Gastroesophageal sphincter (tissue), 4 donors: Measurements from ENCODE around the gene ABI3BP. TPM values are rescaled to one million over a fixed set of nuclear protein-coding genes. Genes with fewer than 3 reads are reported as not detected.

Experiments used
- ATAC-seq: fragments of 150-250 bp; one replicate; pipeline ENCODE4 v1.9.1; 2016; ENCODE audit warnings: mild to moderate bottlenecking, moderate library complexity
- H3K27ac ChIP-seq, 4 donors: fragments of 200-600 bp; sonication (generic) in 3 of 4; 1 replicate in 3 of 4; 2 replicates in 1 of 4; pipeline ENCODE4 v1.5.1; 2016 to 2019
- H3K27me3 ChIP-seq: fragments of 200-600 bp; sonication (generic); one replicate; pipeline ENCODE4 v1.5.1; 2019
- H3K36me3 ChIP-seq, 2 donors: fragments of 200-600 bp; sonication (generic); one replicate each; pipeline ENCODE4 v1.5.1; 2019; ENCODE audit warnings: control low read depth in 1 of 2
- H3K4me1 ChIP-seq, 3 donors: fragments of 200-600 bp; sonication (generic); 1 replicate in 2 of 3; 2 replicates in 1 of 3; pipeline ENCODE4 v1.5.1; 2016 to 2019; ENCODE audit warnings: control low read depth in 2 of 3
- H3K4me3 ChIP-seq, 2 donors: fragments of 200-600 bp; sonication (generic); one replicate each; pipeline ENCODE4 v1.5.1; 2019; ENCODE audit warnings: mild to moderate bottlenecking in 1 of 2, moderate library complexity in 1 of 2
- H3K9me3 ChIP-seq, 3 donors: fragments of 200-600 bp; sonication (generic); one replicate each; pipeline ENCODE4 v1.5.1; 2017 to 2019; ENCODE audit warnings: control low read depth in 2 of 3
- EP300 ChIP-seq: sonication (generic); formaldehyde crosslinking; IDR thresholded peaks from one replicate; pipeline ENCODE4 v1.6.1; 2017; ENCODE audit warnings: antibody characterized with exemption, mild to moderate bottlenecking
- POLR2A ChIP-seq, 2 donors: fragments of 450-650 bp; IDR thresholded peaks; one replicate each; pipeline ENCODE4 v1.6.1; 2017; ENCODE audit warnings: antibody characterized with exemption in 2 of 2, mild to moderate bottlenecking in 2 of 2, moderate library complexity in 1 of 2
- POLR2AphosphoS5 ChIP-seq: sonication (generic); formaldehyde crosslinking; IDR thresholded peaks from one replicate; pipeline ENCODE4 v1.6.1; 2017; ENCODE audit warnings: antibody characterized with exemption
- WGBS, 2 donors: methylation state at CpG; one replicate each; pipeline ENCODE4 v1.1.5; 2018; ENCODE audit warnings: low coverage in 1 of 2; 5-methylcytosine and 5-hydroxymethylcytosine counted together
- total RNA-seq, 4 donors: library from RNA; depleted of rRNA; stranded (reverse); fragments of >200 nt; gene quantifications; one replicate each; pipeline ENCODE4 v1.1.0, GENCODE V29; 2016
- TF ChIP-seq, protein P1 (sequence below), 4 experiments: fragments of 200-600 bp in 2 of 4; fragments of 450-650 bp in 2 of 4; sonication (generic) in 1 of 4; IDR thresholded peaks; one replicate each; pipeline ENCODE4 v1.5.1; 2017 to 2019; ENCODE audit warnings: antibody characterized with exemption in 4 of 4, mild to moderate bottlenecking in 2 of 4, moderate library complexity in 2 of 4

ABI3BP gene
- total RNA-seq, 4 donors from 2014 or later = 59.6 to 158 (median 99.9) TPM

GRCh38 chr3:100850701-100851100, 142.5 kb downstream of the ABI3BP start:
- H3K27me3 ChIP-seq = no peaks in the 10 kb centered on the region
- 56 to 65% methylated on average over 2 of the region's 2 CpGs for WGBS, 2 donors
- H3K4me1 ChIP-seq = no peaks in the 10 kb centered on the region

GRCh38 chr3:100850156-100850555, 143.1 kb downstream of the ABI3BP start:
- no peaks in the 10 kb centered on the region for H3K27me3 ChIP-seq
- WGBS, 2 donors = 72 to 75% methylated on average over 3 of the region's 3 CpGs
- TF ChIP-seq, protein P1, sequence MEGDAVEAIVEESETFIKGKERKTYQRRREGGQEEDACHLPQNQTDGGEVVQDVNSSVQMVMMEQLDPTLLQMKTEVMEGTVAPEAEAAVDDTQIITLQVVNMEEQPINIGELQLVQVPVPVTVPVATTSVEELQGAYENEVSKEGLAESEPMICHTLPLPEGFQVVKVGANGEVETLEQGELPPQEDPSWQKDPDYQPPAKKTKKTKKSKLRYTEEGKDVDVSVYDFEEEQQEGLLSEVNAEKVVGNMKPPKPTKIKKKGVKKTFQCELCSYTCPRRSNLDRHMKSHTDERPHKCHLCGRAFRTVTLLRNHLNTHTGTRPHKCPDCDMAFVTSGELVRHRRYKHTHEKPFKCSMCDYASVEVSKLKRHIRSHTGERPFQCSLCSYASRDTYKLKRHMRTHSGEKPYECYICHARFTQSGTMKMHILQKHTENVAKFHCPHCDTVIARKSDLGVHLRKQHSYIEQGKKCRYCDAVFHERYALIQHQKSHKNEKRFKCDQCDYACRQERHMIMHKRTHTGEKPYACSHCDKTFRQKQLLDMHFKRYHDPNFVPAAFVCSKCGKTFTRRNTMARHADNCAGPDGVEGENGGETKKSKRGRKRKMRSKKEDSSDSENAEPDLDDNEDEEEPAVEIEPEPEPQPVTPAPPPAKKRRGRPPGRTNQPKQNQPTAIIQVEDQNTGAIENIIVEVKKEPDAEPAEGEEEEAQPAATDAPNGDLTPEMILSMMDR (IDR thresholded peaks at IDR 0.05) = no peak
- TF ChIP-seq POLR2A (IDR thresholded peaks at IDR 0.05) (no peak), EP300 (no peak), POLR2AphosphoS5 (no peak)
- H3K27ac ChIP-seq = no peak overlapping the region
- H3K4me1 ChIP-seq = peaks cover 0 to under 1% (median 0%) of the 10 kb centered on the region in 3 donors
- H3K36me3 ChIP-seq = peaks cover 0 to 30% of the 10 kb centered on the region in 2 donors
- no peaks in the 10 kb centered on the region for H3K9me3 ChIP-seq
- H3K4me3 ChIP-seq = no peak overlapping the region
- ATAC-seq = no peak

More at GRCh38 chr3:100850701-100851100, 142.5 kb downstream of the ABI3BP start:
- Histone ChIP-seq H3K9me3 (no peaks in the 10 kb centered on the region), H3K27ac (no peak overlapping the region), H3K4me3 (no peak overlapping the region), H3K36me3 (peaks cover 0 to 30% of the 10 kb centered on the region in 2 donors)
- ATAC-seq = no peak
- TF ChIP-seq EP300 (no peak), POLR2A (IDR thresholded peaks at IDR 0.05) (no peak), POLR2AphosphoS5 (no peak)
- TF ChIP-seq, protein P1 (IDR thresholded peaks at IDR 0.05) = no peak

DNA sequence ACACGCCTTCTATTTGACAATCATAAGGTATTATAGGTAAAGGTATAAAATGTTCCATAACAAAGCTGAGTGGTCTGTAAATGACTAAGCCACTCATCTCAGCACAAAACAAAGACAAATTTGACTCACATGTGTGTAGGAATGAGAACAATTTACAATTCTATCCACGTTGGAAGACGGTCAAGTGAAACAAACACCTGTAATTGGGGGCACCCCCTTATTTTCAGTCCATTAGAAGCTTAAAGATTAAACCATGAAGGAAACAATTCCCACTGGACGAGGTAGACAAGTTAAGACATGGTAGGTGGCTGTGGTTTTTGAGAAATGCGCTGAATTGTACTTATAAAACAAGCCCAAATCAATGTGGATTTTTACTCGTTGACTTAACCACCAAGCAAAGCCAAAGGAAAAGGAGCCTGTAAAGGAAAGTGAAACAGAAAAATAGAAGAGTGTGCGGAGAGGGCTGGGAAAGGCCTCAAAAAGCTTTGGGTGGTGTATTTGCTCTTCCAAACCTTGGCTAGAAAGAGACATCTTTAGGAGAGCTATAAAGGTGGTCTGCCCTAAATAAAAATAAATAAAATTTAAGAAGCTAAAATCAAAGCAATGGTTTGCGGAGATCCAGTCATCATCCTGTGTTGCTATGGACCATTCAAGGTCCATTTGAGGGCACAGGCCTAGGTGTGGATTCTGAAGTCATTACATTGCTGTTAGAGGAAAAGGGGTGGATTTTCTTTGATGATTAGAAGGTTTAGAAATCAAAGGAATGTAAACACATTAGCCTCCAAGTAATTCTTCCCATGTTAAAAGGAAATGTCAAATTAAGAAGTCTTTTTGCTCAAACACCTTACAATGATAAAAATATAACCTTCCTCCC, 148.9 kb downstream of the ABI3BP start:
- no peak for ATAC-seq
- WGBS, 2 donors = 78 to 82% methylated on average over 8 of the region's 8 CpGs
- Histone ChIP-seq H3K36me3 (peaks cover 0 to 18% of the 10 kb centered on the region in 2 donors), H3K27me3 (no peaks in the 10 kb centered on the region), H3K4me3 (no peak overlapping the region), H3K9me3 (no peaks in the 10 kb centered on the region), H3K27ac (no peak overlapping the region), H3K4me1 (peaks cover 0 to 11% (median 0%) of the 10 kb centered on the region in 3 donors)
- no peak for TF ChIP-seq EP300
- no peak for TF ChIP-seq POLR2A (IDR thresholded peaks at IDR 0.05)
- TF ChIP-seq, protein P1 (IDR thresholded peaks at IDR 0.05) = no peak
- no peak for TF ChIP-seq POLR2AphosphoS5

GRCh38 chr3:100838157-100838556, 155.1 kb downstream of the ABI3BP start:
- Histone ChIP-seq H3K4me1 (no peaks in the 10 kb centered on the region), H3K4me3 (no peak overlapping the region), H3K27ac (no peak overlapping the region), H3K9me3 (no peaks in the 10 kb centered on the region), H3K27me3 (no peaks in the 10 kb centered on the region), H3K36me3 (peaks cover 0 to 35% of the 10 kb centered on the region in 2 donors)
- TF ChIP-seq POLR2AphosphoS5 = no peak
- no peak for TF ChIP-seq EP300
- no peak for TF ChIP-seq POLR2A (IDR thresholded peaks at IDR 0.05)
- TF ChIP-seq, protein P1 (IDR thresholded peaks at IDR 0.05) = no peak
- WGBS, 2 donors = 75 to 79% methylated on average over 2 of the region's 2 CpGs
- ATAC-seq = no peak

GRCh38 chr3:100836661-100837060, 156.6 kb downstream of the ABI3BP start:
- Histone ChIP-seq H3K27ac (no peak overlapping the region), H3K9me3 (no peaks in the 10 kb centered on the region), H3K4me1 (no peaks in the 10 kb centered on the region), H3K27me3 (no peaks in the 10 kb centered on the region), H3K4me3 (no peak overlapping the region), H3K36me3 (peaks cover 0 to 34% of the 10 kb centered on the region in 2 donors)
- TF ChIP-seq POLR2A (IDR thresholded peaks at IDR 0.05) (no peak), POLR2AphosphoS5 (no peak), EP300 (no peak)
- TF ChIP-seq, protein P1 (IDR thresholded peaks at IDR 0.05) = no peak
- 89 to 90% methylated on average over 1 of the region's 1 CpG for WGBS, 2 donors
- no peak for ATAC-seq
